ENCODE data around the gene MOV10.

The MOV10 gene

GRCh38 chr1:112643080-112643479 lies 31.4 kb upstream of the MOV10 start:
- H3K27ac ChIP-seq, result peak overlapping the region; percentile 45
- TF ChIP-seq CTCF (IDR thresholded peaks at IDR 0.05), result no peak
- TF ChIP-seq ZFX (IDR thresholded peaks at IDR 0.05; ENCODE audit: borderline replicate concordance), result no peak

- TF ChIP-seq ZFX (IDR thresholded peaks at IDR 0.05; ENCODE audit: borderline replicate concordance) (no peak), CTCF (IDR thresholded peaks at IDR 0.05) (no peak)
Observed at GRCh38 chr1:112646225-112646624, 28.2 kb upstream of the MOV10 start.

DNA sequence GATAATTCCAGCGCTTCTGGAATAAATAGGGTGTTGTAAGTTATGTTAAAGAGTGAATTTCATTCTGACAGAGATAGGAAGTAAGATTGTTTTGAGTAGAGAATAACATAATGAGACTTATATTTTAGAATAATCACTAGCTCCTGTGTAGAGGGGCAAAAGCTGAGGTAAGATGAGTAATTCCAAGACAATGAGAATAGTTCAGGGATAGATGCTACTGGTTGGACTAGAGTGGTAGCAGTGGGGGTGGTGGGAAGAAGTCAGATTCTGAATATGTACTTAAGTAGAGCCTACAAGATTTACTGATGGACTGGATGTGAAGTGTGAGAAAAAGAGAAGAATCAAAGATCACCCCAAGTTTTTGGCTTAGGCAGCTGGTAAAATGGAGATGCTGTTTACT lies 23.3 kb upstream of the MOV10 start:
- TF ChIP-seq CTCF (IDR thresholded peaks at IDR 0.05) (no peak), ZFX (IDR thresholded peaks at IDR 0.05; ENCODE audit: borderline replicate concordance) (no peak)
- H3K27ac ChIP-seq, result no peak overlapping the region

More at GRCh38 chr1:112646225-112646624, 28.2 kb upstream of the MOV10 start:
- no peak overlapping the region for H3K27ac ChIP-seq

DNA sequence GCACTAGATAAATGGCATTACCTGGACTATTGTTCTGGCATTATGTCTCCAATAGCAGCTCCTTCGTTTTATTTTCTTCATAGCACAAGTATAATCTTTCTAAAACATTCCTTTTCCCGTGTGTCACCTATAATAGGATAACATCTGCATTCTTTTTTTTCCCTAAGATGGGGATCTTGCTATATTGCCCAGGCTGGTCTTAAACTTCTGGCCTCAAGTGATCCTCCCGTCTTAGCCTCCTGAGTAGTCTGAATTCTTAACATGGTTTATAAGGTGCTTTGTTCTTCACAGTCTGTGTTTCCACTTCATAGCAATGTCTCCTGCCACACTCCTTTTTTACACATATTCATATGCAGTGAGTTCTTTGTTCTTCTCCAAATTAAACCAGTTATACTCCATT lies 8.6 kb upstream of the MOV10 start:
- H3K27ac ChIP-seq, result no peak overlapping the region
- no peak for TF ChIP-seq CTCF (IDR thresholded peaks at IDR 0.05)
- no peak for TF ChIP-seq ZFX (IDR thresholded peaks at IDR 0.05; ENCODE audit: borderline replicate concordance)

DNA sequence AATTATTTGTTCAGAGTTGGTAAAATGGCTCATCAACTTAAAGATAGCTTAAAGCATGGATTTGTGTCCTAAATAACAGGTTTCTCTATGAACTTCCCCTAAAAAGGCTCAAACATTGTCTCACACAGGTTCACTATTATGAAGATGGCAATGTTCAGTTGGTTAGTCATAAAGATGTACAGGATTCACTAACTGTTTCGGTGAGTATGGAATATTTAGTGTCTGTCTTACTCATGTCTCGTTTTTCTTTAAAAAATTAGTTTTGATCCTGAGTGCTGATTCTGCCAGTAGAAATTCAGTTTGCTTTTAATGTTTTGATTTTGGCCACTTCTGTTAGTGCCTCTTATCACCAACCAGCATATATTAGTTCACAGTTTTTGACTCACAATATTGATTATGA lies 7.5 kb upstream of the MOV10 start:
- no peak overlapping the region for H3K27ac ChIP-seq
- no peak for TF ChIP-seq ZFX (IDR thresholded peaks at IDR 0.05; ENCODE audit: borderline replicate concordance)
- TF ChIP-seq CTCF (IDR thresholded peaks at IDR 0.05), result no peak

- TF ChIP-seq ZFX (IDR thresholded peaks at IDR 0.05; ENCODE audit: borderline replicate concordance), result no peak
- no peak for TF ChIP-seq CTCF (IDR thresholded peaks at IDR 0.05)
- peak overlapping the region; percentile 68; the same call in 1 of the 2 replicates for H3K27ac ChIP-seq
Observed at GRCh38 chr1:112672009-112672408, 2.5 kb upstream of the MOV10 start.

DNA sequence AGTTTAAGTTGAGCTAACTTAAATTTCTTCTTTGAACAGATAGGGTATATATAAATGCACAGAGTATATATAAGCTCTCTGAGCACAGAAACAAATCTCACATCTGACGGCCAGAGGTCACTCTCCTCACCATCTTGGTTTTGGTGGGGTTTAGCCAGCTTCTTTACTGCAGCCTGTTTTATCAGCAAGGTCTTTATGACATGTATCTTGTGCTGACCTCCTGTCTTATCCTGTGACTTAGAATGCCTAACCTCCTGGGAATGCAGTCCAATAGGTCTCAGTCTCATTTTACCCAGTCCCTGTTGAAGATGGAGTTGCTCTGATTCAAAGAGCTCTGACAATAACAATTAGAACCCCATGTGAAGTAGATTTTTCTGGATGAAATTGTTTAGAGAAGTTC lies 1.6 kb upstream of the MOV10 start:
- TF ChIP-seq ZFX (IDR thresholded peaks at IDR 0.05; ENCODE audit: borderline replicate concordance) (no peak), CTCF (IDR thresholded peaks at IDR 0.05) (no peak)
- peak overlapping the region; percentile 68 for H3K27ac ChIP-seq

Data from 22Rv1 (cell line).